Skeletal muscle tissue (tissue), 1 donor: Measurements from ENCODE around the gene G0S2. TPM values are rescaled to one million over a fixed set of nuclear protein-coding genes. Genes with fewer than 3 reads are reported as not detected.

Experiments used
- total RNA-seq: library from RNA; depleted of rRNA; stranded (reverse); fragments of >200 nt; gene quantifications from one replicate; pipeline ENCODE4 v1.2.3, GENCODE V29; 2014

Gene G0S2
- total RNA-seq, 1 donor from 2014 or later: 78.8 TPM

Other genes with a start within 250 kb of the G0S2 start
- not detected for gene CAMK1G, start 91.7 kb upstream of the G0S2 start, total RNA-seq
- 0.52 TPM for gene LAMB3, start 23.0 kb upstream of the G0S2 start, total RNA-seq
- gene HSD11B1, start 29.4 kb downstream of the G0S2 start, total RNA-seq: not detected
- 1.0 TPM for gene TRAF3IP3, start 80.6 kb downstream of the G0S2 start, total RNA-seq
- gene C1orf74, start 109.1 kb downstream of the G0S2 start, total RNA-seq: 3.7 TPM
- gene IRF6, start 130.7 kb downstream of the G0S2 start, total RNA-seq: 0.52 TPM
- gene UTP25, start 152.6 kb downstream of the G0S2 start, total RNA-seq: 4.7 TPM